Thyroid gland (tissue), 4 donors: Measurements from ENCODE around the gene KCNJ15.

ENCODE experiments used
- CTCF ChIP-seq, 6 experiments: fragments of 200-600 bp in 3 of 6; fragments of 450-650 bp in 3 of 6; sonication (generic) in 3 of 6; IDR thresholded peaks; one replicate each; pipeline ENCODE4 v1.5.1; 2016 to 2019; ENCODE audit warnings: antibody characterized with exemption in 6 of 6, mild to moderate bottlenecking in 2 of 6, inconsistent platforms in 1 of 6, moderate library complexity in 1 of 6
- POLR2A ChIP-seq, 2 donors: fragments of 450-650 bp; IDR thresholded peaks; one replicate each; pipeline ENCODE4 v1.6.1; 2017; ENCODE audit warnings: antibody characterized with exemption in 2 of 2, mild to moderate bottlenecking in 2 of 2, moderate library complexity in 1 of 2

GRCh38 chr21:38311765-38312164 lies 55.0 kb downstream of the KCNJ15 start:
- TF ChIP-seq CTCF (IDR thresholded peaks at IDR 0.05), result no peak
- TF ChIP-seq POLR2A (IDR thresholded peaks at IDR 0.05), result no peak
